Measurements from ENCODE around the gene LLGL1.

DNA sequence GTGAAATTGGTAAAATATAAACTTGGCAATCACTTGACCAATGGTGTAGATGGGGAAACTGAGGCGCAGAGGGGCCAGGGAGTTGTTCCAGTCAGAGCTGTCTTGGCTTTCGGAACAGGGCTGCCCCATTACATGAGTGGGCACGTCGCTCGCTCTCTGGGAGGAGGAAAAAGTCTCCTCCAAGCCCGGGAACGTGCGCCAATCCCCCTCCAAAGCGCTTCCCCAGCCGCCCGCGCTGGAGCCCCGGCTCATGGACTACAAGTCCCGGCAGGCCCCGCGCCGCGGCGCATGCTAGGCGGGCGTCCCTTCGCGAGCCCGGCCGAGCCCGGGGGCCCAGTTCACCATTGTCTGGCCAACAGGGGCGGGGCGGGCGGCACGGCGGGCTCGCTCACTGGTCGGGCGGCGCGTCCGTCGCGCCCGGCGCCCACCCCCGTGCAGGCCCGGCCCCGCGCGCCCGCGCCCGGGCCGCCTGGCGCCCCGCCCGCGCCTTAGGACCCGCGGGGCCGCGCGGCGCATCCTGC, at the start of gene LLGL1:
- TF ChIP-seq, protein P1, sequence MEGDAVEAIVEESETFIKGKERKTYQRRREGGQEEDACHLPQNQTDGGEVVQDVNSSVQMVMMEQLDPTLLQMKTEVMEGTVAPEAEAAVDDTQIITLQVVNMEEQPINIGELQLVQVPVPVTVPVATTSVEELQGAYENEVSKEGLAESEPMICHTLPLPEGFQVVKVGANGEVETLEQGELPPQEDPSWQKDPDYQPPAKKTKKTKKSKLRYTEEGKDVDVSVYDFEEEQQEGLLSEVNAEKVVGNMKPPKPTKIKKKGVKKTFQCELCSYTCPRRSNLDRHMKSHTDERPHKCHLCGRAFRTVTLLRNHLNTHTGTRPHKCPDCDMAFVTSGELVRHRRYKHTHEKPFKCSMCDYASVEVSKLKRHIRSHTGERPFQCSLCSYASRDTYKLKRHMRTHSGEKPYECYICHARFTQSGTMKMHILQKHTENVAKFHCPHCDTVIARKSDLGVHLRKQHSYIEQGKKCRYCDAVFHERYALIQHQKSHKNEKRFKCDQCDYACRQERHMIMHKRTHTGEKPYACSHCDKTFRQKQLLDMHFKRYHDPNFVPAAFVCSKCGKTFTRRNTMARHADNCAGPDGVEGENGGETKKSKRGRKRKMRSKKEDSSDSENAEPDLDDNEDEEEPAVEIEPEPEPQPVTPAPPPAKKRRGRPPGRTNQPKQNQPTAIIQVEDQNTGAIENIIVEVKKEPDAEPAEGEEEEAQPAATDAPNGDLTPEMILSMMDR (IDR thresholded peaks at IDR 0.05; ENCODE audit: extremely low read depth in 1 of 2, insufficient read depth in 1 of 2, low read depth in 1 of 2, low read length in 2 of 2), result no peak
- TF ChIP-seq, protein P2, sequence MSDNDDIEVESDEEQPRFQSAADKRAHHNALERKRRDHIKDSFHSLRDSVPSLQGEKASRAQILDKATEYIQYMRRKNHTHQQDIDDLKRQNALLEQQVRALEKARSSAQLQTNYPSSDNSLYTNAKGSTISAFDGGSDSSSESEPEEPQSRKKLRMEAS (IDR thresholded peaks at IDR 0.05; ENCODE audit: insufficient read depth, insufficient read length), result no peak
- TF ChIP-seq EZH2 (IDR thresholded peaks at IDR 0.05; ENCODE audit: borderline replicate concordance, low read depth, low read length, severe bottlenecking), result no peak
- TF ChIP-seq POLR2A (IDR thresholded peaks at IDR 0.05; ENCODE audit: low read depth, low read length), result no peak
- TF ChIP-seq FOS (IDR thresholded peaks at IDR 0.05; ENCODE audit: borderline replicate concordance, insufficient read depth, low read length), result no peak
- no peak for TF ChIP-seq GATA2 (IDR thresholded peaks at IDR 0.05; ENCODE audit: insufficient read depth, insufficient read length, low read depth, low read length)
- peak; percentile 30 for TF ChIP-seq POLR2AphosphoS5 (IDR thresholded peaks at IDR 0.05; ENCODE audit: insufficient read depth, low read depth, low read length)
- no peak for TF ChIP-seq MYC (IDR thresholded peaks at IDR 0.05; ENCODE audit: low read depth, low read length)
